CD14-positive monocyte (primary cell): ENCODE data around the gene PODXL2. TPM values are rescaled to one million over a fixed set of nuclear protein-coding genes. Genes with fewer than 3 reads are reported as not detected.

Experiments used
- DNase-seq, 3 donors: peaks; one replicate each; pipeline ENCODE4 v3.0.0-alpha.2; 2011 to 2022
- H2AFZ ChIP-seq: 2 replicates; pipeline ENCODE4 v1.6.0; 2012; ENCODE audit warnings: mild to moderate bottlenecking, low read depth, low read length, inconsistent platforms; ENCODE audit not compliant: insufficient read depth, poor library complexity, severe bottlenecking
- H3K27ac ChIP-seq, 2 donors: 1 replicate in 1 of 2; 2 replicates in 1 of 2; pipeline ENCODE4 v1.5.1; 2012 to 2013; ENCODE audit warnings: low read length in 2 of 2, control low read depth in 1 of 2, inconsistent platforms in 1 of 2, low read depth in 1 of 2, mild to moderate bottlenecking in 1 of 2
- H3K27me3 ChIP-seq, 2 donors: one replicate each; pipeline versions ENCODE4 v1.6.0 to v1.6.1; 2011 to 2013; ENCODE audit warnings: low read length in 2 of 2; ENCODE audit not compliant: control insufficient read depth in 2 of 2, insufficient read depth in 2 of 2
- H3K36me3 ChIP-seq, 2 donors: replicated peaks in 1 of 2; 1 replicate in 1 of 2; 2 replicates in 1 of 2; pipeline versions ENCODE4 v1.5.1 to v1.6.1; 2012 to 2013; ENCODE audit warnings: low read length in 2 of 2, control low read depth in 1 of 2, inconsistent platforms in 1 of 2, mild to moderate bottlenecking in 1 of 2; ENCODE audit not compliant: insufficient read depth in 2 of 2, control insufficient read depth in 1 of 2
- H3K4me1 ChIP-seq, 2 donors: 1 replicate in 1 of 2; 2 replicates in 1 of 2; pipeline versions ENCODE4 v1.5.1 to v1.6.1; 2012 to 2013; ENCODE audit warnings: low read length in 2 of 2, control low read depth in 1 of 2, inconsistent platforms in 1 of 2, mild to moderate bottlenecking in 1 of 2, moderate library complexity in 1 of 2; ENCODE audit not compliant: insufficient read depth in 2 of 2, control insufficient read depth in 1 of 2
- H3K4me2 ChIP-seq: replicated peaks from 2 replicates; pipeline ENCODE3; 2012; ENCODE audit warnings: low read length, moderate library complexity, mild to moderate bottlenecking; ENCODE audit not compliant: poor library complexity, severe bottlenecking; ENCODE audit errors: extremely low read depth
- H3K4me3 ChIP-seq, 3 experiments: fragments of 200-600 bp in 1 of 3; sonication (generic) in 1 of 3; replicated peaks in 1 of 3; 1 replicate in 2 of 3; 2 replicates in 1 of 3; pipeline ENCODE4 v1.5.1; 2011 to 2013; ENCODE audit warnings: low read length in 3 of 3, mild to moderate bottlenecking in 3 of 3, control low read depth in 2 of 3, low read depth in 2 of 3, inconsistent platforms in 1 of 3, moderate library complexity in 1 of 3
- H3K79me2 ChIP-seq: 2 replicates; pipeline ENCODE4 v1.6.0; 2012; ENCODE audit warnings: mild to moderate bottlenecking, control low read depth, inconsistent platforms, low read length, moderate library complexity; ENCODE audit not compliant: insufficient read depth
- H3K9ac ChIP-seq: 2 replicates; pipeline ENCODE4 v1.6.0; 2017; ENCODE audit warnings: low read length, mild to moderate bottlenecking; ENCODE audit not compliant: insufficient read depth, poor library complexity, severe bottlenecking
- H3K9me3 ChIP-seq, 2 donors: replicated peaks in 1 of 2; 1 replicate in 1 of 2; 2 replicates in 1 of 2; pipeline versions ENCODE4 v1.5.1 to v1.6.1; 2012 to 2013; ENCODE audit warnings: low read length in 2 of 2, control low read depth in 1 of 2; ENCODE audit not compliant: control insufficient read depth in 1 of 2, insufficient read depth in 1 of 2
- H4K20me1 ChIP-seq: 2 replicates; pipeline ENCODE4 v1.6.0; 2012; ENCODE audit warnings: mild to moderate bottlenecking, low read length, control low read depth, moderate library complexity; ENCODE audit not compliant: insufficient read depth
- H3K27ac Mint-ChIP-seq, 7 donors: one replicate each; pipeline ENCODE4 v1.8.0; 2020; ENCODE audit warnings: mild to moderate bottlenecking in 7 of 7, mixed read lengths in 7 of 7, moderate library complexity in 6 of 7, inconsistent platforms in 2 of 7
- H3K27me3 Mint-ChIP-seq, 3 donors: one replicate each; pipeline ENCODE4 v1.8.0; 2021 to 2022; ENCODE audit warnings: low read depth in 3 of 3, mild to moderate bottlenecking in 3 of 3, mixed read lengths in 3 of 3, moderate library complexity in 3 of 3, inconsistent platforms in 1 of 3
- H3K36me3 Mint-ChIP-seq, 2 donors: one replicate each; pipeline ENCODE4 v1.8.0; 2020; ENCODE audit warnings: mixed read lengths in 2 of 2, inconsistent platforms in 1 of 2, mild to moderate bottlenecking in 1 of 2
- H3K4me1 Mint-ChIP-seq: one replicate; pipeline ENCODE4 v1.8.0; 2020; ENCODE audit warnings: mild to moderate bottlenecking, mixed read lengths
- H3K4me3 Mint-ChIP-seq, 2 donors: one replicate each; pipeline ENCODE4 v1.8.0; 2020; ENCODE audit warnings: mild to moderate bottlenecking in 2 of 2, mixed read lengths in 2 of 2, moderate library complexity in 1 of 2
- H3K9me3 Mint-ChIP-seq, 7 donors: one replicate each; pipeline ENCODE4 v1.8.0; 2020 to 2022; ENCODE audit warnings: mixed read lengths in 7 of 7, mild to moderate bottlenecking in 6 of 7, moderate library complexity in 6 of 7, inconsistent platforms in 2 of 7
- CTCF ChIP-seq: fragments of 200-600 bp; IDR thresholded peaks from one replicate; pipeline ENCODE4 v1.8.0; 2022; ENCODE audit warnings: antibody characterized with exemption, mild to moderate bottlenecking
- WGBS: methylation state at CpG from one replicate; pipeline ENCODE4 v1.1.5; 2013; ENCODE audit warnings: missing lambda C conversion rate; ENCODE audit not compliant: insufficient coverage; 5-methylcytosine and 5-hydroxymethylcytosine counted together
- intact Hi-C, 2 donors: fragments of 100-400 bp; cut with micrococcal nuclease; formaldehyde crosslinking; loops; one replicate each; pipeline versions ENCODE4 v1.15.0 to v1.15.1; 2023
- polyA plus RNA-seq, 3 donors: library from polyadenylated mRNA; depleted of rRNA in 1 of 3; unstranded in 2 of 3; stranded (reverse) in 1 of 3; fragments of 300-500 nt in 2 of 3; fragments of >200 nt in 1 of 3; fragmentation: Illumina TruSeq in 2 of 3; gene quantifications; 1 replicate in 2 of 3; 2 replicates in 1 of 3; pipeline ENCODE4 v1.2.3, GENCODE V29; 2012 to 2021

The PODXL2 gene
- polyA plus RNA-seq, 3 donors = 0.33 to 0.64 (median 0.43) TPM

- peaks cover 0 to 3% (median 0%) of the 10 kb centered on the region in 7 donors for H3K9me3 Mint-ChIP-seq
- Histone ChIP-seq H2AFZ (no peak overlapping the region), H3K9ac (no peak overlapping the region), H3K4me2 (no peak overlapping the region), H3K4me1 (peaks cover 20 to 23% of the 10 kb centered on the region in 2 donors), H4K20me1 (no peaks in the 10 kb centered on the region), H3K36me3 (no peaks in the 10 kb centered on the region), H3K9me3 (no peaks in the 10 kb centered on the region), H3K27me3 (no peaks in the 10 kb centered on the region), H3K79me2 (no peaks in the 10 kb centered on the region), H3K4me3 (no peak overlapping the region), H3K27ac (peak overlapping the region in 1 of 2 donors; percentile 31)
- no peak overlapping the region for H3K4me3 Mint-ChIP-seq
- H3K4me1 Mint-ChIP-seq = peaks cover 19% of the 10 kb centered on the region
- H3K36me3 Mint-ChIP-seq = no peaks in the 10 kb centered on the region
- TF ChIP-seq CTCF = no peak
- peaks cover 0 to 1% (median 1%) of the 10 kb centered on the region in 3 donors for H3K27me3 Mint-ChIP-seq
- intact Hi-C loops = loop anchor here (5.0 kb wide), 3 partner anchors 39 to 54 kb away; no protein-coding TSS in a partner anchor
- H3K27ac Mint-ChIP-seq = peak overlapping the region in 2 of 7 donors; percentile 31 to 55
- 87% methylated on average over 3 of the region's 3 CpGs for WGBS
- DNase-seq = no peak
Measured at GRCh38 chr3:127698286-127698685, 69.3 kb downstream of the PODXL2 start.

GRCh38 chr3:127698691-127699415 lies 69.9 kb downstream of the PODXL2 start:
- H3K4me3 ChIP-seq = no peak overlapping the region
- no peak for TF ChIP-seq CTCF
- no peak overlapping the region for H3K9ac ChIP-seq
- H2AFZ ChIP-seq = no peak overlapping the region
- no peak overlapping the region for H3K4me2 ChIP-seq
- peak overlapping the region in 1 of 7 donors; percentile 62 for H3K27ac Mint-ChIP-seq
- H3K4me1 ChIP-seq = peaks cover 24 to 27% of the 10 kb centered on the region in 2 donors
- H3K79me2 ChIP-seq = no peaks in the 10 kb centered on the region
- WGBS = 88% methylated on average over 4 of the region's 6 CpGs
- H3K9me3 Mint-ChIP-seq = peaks cover 0 to 3% (median 0%) of the 10 kb centered on the region in 7 donors
- peaks cover 0 to 1% (median 1%) of the 10 kb centered on the region in 3 donors for H3K27me3 Mint-ChIP-seq
- no peaks in the 10 kb centered on the region for H4K20me1 ChIP-seq
- H3K9me3 ChIP-seq = no peaks in the 10 kb centered on the region
- no peak for DNase-seq
- H3K27me3 ChIP-seq = no peaks in the 10 kb centered on the region
- intact Hi-C loops = loop anchor here (5.0 kb wide), 3 partner anchors 38 to 53 kb away; no protein-coding TSS in a partner anchor
- H3K27ac ChIP-seq = no peak overlapping the region
- no peaks in the 10 kb centered on the region for H3K36me3 ChIP-seq
- no peaks in the 10 kb centered on the region for H3K36me3 Mint-ChIP-seq
- no peak overlapping the region for H3K4me3 Mint-ChIP-seq
- H3K4me1 Mint-ChIP-seq = peaks cover 25% of the 10 kb centered on the region
